Colon (tissue), 2 donors: ENCODE results near the gene CNNM2.
"Not testable (repeated sequence)": the region's sequence is repeated elsewhere in the genome, so short reads cannot be mapped to it uniquely, and the experiment has no call there.

Experiments
- FAIRE-seq: peaks from 2 replicates; lab custom pipeline; 2012; peaks lifted over from hg19 to GRCh38; lab: Jason Lieb, UNC
- donor health status: control.
- donor health status: control.

Gene CNNM2

GRCh38 chr10:103109821-103110220 lies 191.7 kb downstream of the CNNM2 start:
- no peak for FAIRE-seq

- FAIRE-seq = no peak
Observed at GRCh38 chr10:103110407-103110806, 192.3 kb downstream of the CNNM2 start.

- no peak for FAIRE-seq
Observed at GRCh38 chr10:103111031-103111917, 193.2 kb downstream of the CNNM2 start.

- FAIRE-seq = no peak
Observed at GRCh38 chr10:103111918-103112877, 194.1 kb downstream of the CNNM2 start.

- no peak for FAIRE-seq
Observed at GRCh38 chr10:103114876-103115275, 196.8 kb downstream of the CNNM2 start.

GRCh38 chr10:103117247-103117646 lies 199.2 kb downstream of the CNNM2 start:
- FAIRE-seq = no peak

GRCh38 chr10:103120546-103120945 lies 202.5 kb downstream of the CNNM2 start:
- FAIRE-seq = no peak

- no peak for FAIRE-seq
Observed at GRCh38 chr10:103120977-103121735, 203.1 kb downstream of the CNNM2 start.

- no peak for FAIRE-seq
Observed at GRCh38 chr10:103123282-103124024, 205.4 kb downstream of the CNNM2 start.

GRCh38 chr10:103124420-103125096 lies 206.5 kb downstream of the CNNM2 start:
- FAIRE-seq = peak; percentile 62

- no peak for FAIRE-seq
Observed at GRCh38 chr10:103125323-103126267, 207.5 kb downstream of the CNNM2 start.

GRCh38 chr10:103127241-103127640 lies 209.1 kb downstream of the CNNM2 start:
- no peak for FAIRE-seq

GRCh38 chr10:103130180-103130579 lies 212.1 kb downstream of the CNNM2 start:
- not testable (repeated sequence) for FAIRE-seq

- no peak for FAIRE-seq
Observed at GRCh38 chr10:103130910-103131309, 212.8 kb downstream of the CNNM2 start.

- FAIRE-seq = not testable (repeated sequence)
Observed at GRCh38 chr10:103135168-103135567, 217.1 kb downstream of the CNNM2 start.

GRCh38 chr10:103139803-103140202 lies 221.7 kb downstream of the CNNM2 start:
- FAIRE-seq = no peak
